Ascending aorta (tissue), 2 donors: ENCODE results near the gene NTM. TPM values are rescaled to one million over a fixed set of nuclear protein-coding genes. Genes with fewer than 3 reads are reported as not detected.

Source experiments
- DNase-seq, 2 donors: peaks; one replicate each; pipeline ENCODE4 v3.0.0-alpha.2; 2019; ENCODE audit warnings: low spot score in 2 of 2
- H3K27ac ChIP-seq, 2 donors: fragments of 200-600 bp; sonication (generic); one replicate each; pipeline ENCODE4 v1.5.1; 2016 to 2017; ENCODE audit warnings: mild to moderate bottlenecking in 1 of 2
- H3K27me3 ChIP-seq: fragments of 200-600 bp; sonication (generic); one replicate; pipeline ENCODE4 v1.5.1; 2017
- H3K36me3 ChIP-seq, 2 donors: fragments of 200-600 bp; sonication (generic); one replicate each; pipeline ENCODE4 v1.5.1; 2016
- H3K4me1 ChIP-seq, 2 donors: fragments of 200-600 bp; sonication (generic); one replicate each; pipeline ENCODE4 v1.5.1; 2016 to 2017; ENCODE audit warnings: mild to moderate bottlenecking in 1 of 2
- H3K4me3 ChIP-seq, 2 donors: fragments of 200-600 bp; sonication (generic); one replicate each; pipeline ENCODE4 v1.5.1; 2016 to 2017; ENCODE audit warnings: mild to moderate bottlenecking in 1 of 2
- H3K9me3 ChIP-seq, 2 donors: fragments of 200-600 bp; sonication (generic); one replicate each; pipeline ENCODE4 v1.5.1; 2016
- intact Hi-C: fragments of 100-400 bp; cut with DNase I; formaldehyde crosslinking; loops from one replicate; pipeline ENCODE4 v1.15.1; 2023
- total RNA-seq: library from RNA; depleted of rRNA; stranded (reverse); fragments of >200 nt; gene quantifications from one replicate; pipeline ENCODE4 v1.1.0, GENCODE V29; 2016
- TF ChIP-seq, protein P1 (sequence below), 3 experiments: fragments of 200-600 bp in 2 of 3; fragments of 450-650 bp in 1 of 3; sonication (generic) in 2 of 3; IDR thresholded peaks; one replicate each; pipeline ENCODE4 v1.5.1; 2016 to 2019; ENCODE audit warnings: antibody characterized with exemption in 3 of 3, mild to moderate bottlenecking in 1 of 3, moderate library complexity in 1 of 3

Gene NTM
- total RNA-seq, 1 donor from 2014 or later = not detected

DNA sequence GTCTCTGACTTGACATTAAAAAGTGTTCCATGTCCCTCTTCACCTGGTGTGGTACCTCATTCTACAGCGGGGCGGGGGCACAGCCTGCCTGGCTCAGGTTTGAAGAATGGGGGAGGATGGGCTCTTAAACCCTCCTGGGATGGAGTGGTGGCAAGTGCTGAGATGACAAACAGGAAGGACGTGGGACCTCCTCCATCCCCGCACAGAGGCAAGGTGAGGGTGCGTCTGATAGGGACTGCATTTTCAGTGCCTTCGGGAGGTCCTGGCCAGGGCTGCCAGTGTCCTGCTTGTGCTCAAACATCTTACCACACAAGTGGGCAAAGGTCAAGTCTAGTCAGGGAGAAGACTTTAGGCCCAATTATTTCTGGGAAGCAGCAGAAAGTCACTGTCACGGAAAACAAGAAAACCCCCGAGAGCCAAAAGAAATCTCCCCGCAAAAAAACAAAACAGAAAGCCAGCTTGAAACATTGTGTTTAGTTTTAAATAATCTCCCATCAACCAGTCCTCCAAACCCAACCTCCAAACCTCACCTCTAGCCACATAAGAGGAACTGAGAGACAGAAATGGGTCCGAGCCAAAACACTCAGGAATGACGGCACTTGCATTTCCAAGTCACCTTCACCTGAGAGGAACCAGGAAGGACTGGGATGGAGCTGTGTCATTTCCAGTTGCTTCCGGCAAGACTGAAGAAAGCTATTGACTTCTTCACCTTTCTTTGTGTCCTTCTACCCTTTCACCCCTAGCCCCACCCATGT is 966.5 kb downstream of the NTM start:
- no peak for DNase-seq
- H3K27ac ChIP-seq = no peak overlapping the region
- TF ChIP-seq, protein P1, sequence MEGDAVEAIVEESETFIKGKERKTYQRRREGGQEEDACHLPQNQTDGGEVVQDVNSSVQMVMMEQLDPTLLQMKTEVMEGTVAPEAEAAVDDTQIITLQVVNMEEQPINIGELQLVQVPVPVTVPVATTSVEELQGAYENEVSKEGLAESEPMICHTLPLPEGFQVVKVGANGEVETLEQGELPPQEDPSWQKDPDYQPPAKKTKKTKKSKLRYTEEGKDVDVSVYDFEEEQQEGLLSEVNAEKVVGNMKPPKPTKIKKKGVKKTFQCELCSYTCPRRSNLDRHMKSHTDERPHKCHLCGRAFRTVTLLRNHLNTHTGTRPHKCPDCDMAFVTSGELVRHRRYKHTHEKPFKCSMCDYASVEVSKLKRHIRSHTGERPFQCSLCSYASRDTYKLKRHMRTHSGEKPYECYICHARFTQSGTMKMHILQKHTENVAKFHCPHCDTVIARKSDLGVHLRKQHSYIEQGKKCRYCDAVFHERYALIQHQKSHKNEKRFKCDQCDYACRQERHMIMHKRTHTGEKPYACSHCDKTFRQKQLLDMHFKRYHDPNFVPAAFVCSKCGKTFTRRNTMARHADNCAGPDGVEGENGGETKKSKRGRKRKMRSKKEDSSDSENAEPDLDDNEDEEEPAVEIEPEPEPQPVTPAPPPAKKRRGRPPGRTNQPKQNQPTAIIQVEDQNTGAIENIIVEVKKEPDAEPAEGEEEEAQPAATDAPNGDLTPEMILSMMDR (IDR thresholded peaks at IDR 0.05) = no peak
- H3K9me3 ChIP-seq = no peaks in the 10 kb centered on the region
- no peaks in the 10 kb centered on the region for H3K36me3 ChIP-seq
- no peaks in the 10 kb centered on the region for H3K4me1 ChIP-seq
- H3K27me3 ChIP-seq = no peaks in the 10 kb centered on the region
- no peak overlapping the region for H3K4me3 ChIP-seq
- intact Hi-C loops = no loop called here

DNA sequence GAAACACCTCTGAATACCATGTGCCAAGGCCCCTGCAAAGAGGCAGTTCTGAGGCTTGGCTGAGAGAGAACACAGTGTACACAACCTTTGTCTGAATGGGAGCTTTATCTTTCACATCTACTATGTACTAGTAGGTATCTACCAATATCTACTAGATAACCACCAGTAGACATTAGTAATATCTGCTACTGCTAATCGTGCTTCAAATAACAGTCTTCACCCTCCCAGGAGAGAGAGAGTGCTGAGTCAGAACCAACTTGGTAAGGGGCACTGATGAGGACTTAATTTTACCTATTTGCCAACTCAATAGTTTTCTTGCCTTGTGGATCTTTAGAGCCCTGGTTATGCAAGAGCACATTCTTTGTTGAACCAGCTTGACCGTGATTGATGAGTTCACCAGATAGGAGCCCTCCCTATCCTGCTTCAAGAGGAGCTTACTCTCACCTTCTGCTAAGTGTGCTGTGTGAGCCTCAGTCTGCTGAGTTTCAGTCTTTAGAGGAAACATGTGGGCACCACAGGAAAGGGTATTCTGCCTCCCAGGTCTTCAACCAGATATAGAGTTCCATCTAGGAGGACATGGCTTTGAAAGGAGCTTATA is 967.5 kb downstream of the NTM start:
- H3K4me1 ChIP-seq = no peaks in the 10 kb centered on the region
- no peak for DNase-seq
- intact Hi-C loops = no loop called here
- H3K27me3 ChIP-seq = no peaks in the 10 kb centered on the region
- TF ChIP-seq, protein P1 (IDR thresholded peaks at IDR 0.05) = no peak
- no peak overlapping the region for H3K27ac ChIP-seq
- no peak overlapping the region for H3K4me3 ChIP-seq
- no peaks in the 10 kb centered on the region for H3K9me3 ChIP-seq
- H3K36me3 ChIP-seq = no peaks in the 10 kb centered on the region

DNA sequence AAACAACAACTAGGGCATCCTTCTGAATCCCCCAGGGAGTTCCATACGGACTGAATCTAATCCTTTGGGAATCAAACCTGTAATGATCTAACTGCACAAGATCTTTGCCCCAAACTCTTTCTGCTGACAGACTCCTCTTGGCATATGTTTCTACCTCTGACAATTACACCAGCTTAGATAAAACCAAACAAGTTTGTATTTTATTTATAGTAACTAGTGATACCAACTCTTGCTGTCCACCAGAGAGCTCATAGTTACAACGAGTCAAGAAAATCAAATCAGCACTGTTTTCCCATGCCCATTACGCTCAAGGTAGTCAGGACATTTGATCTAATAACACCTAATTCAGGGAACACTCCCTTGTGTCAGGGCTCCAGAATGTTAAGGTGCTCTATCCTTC is 972.0 kb downstream of the NTM start:
- no peaks in the 10 kb centered on the region for H3K36me3 ChIP-seq
- DNase-seq = no peak
- H3K27me3 ChIP-seq = no peaks in the 10 kb centered on the region
- H3K4me3 ChIP-seq = no peak overlapping the region
- intact Hi-C loops = no loop called here
- TF ChIP-seq, protein P1 (IDR thresholded peaks at IDR 0.05) = no peak
- H3K27ac ChIP-seq = no peak overlapping the region
- no peaks in the 10 kb centered on the region for H3K9me3 ChIP-seq
- H3K4me1 ChIP-seq = no peaks in the 10 kb centered on the region

DNA sequence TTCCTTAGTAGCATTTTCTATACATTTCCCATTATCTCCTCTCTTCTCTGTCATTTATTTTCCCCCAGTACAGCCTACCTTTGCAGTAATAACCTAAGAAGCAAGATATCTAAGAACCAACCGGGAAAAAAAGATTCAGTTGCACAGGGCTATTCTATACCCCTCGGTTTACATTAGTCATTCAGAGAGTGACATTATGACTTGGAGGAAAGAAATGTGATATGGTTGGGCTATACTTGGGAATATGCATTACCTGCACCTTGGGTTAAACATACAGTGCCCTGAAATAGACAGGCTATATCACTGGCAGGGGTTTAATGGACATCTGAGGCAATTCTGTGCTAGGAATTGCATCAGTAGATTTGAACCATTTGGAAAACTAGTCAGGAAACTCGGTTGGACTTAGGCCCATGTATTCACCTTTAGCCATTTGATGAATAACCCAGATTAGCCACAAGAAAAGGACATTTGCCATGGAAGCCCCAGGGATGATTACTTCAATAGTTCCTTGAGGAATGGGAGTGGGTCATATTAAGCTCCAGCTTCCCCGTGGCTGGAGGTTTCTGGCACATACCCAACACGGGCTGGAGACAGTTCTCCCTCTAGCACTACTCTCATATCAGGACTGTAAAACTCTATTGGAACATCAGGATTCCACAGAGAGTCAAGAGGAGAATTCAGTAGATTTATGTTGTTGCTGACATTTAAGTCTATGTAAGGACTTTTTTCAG is 973.2 kb downstream of the NTM start:
- intact Hi-C loops = no loop called here

DNA sequence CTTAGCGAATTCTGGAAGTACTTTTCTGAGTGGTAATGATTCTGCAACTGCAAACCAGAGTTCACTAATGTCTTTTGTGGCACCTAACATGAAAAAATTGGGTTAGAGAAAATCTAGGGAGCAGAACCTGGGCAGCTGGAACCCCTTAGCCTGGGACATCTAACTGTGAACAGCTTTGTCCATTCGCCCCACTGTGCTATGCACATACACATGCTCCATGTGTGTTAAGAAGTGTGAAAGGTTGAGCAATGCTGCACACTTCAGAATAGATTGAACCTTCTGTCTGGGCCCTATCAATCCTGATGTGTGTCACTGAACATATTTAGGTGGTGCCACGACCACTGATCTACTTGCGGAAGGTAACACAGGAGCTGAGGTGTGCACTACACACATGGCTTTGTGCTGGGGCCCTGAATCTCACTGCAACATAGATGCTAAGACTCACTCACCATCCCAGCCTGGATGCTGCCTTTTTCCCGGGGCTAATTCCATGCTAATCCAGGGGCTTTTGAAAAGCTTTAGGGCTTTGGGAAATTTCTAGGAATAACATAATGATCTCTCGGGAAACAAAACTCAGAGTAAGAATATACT is 976.2 kb downstream of the NTM start:
- Histone ChIP-seq H3K9me3 (no peaks in the 10 kb centered on the region), H3K36me3 (no peaks in the 10 kb centered on the region)
- TF ChIP-seq, protein P1 (IDR thresholded peaks at IDR 0.05) = no peak

More for the DNA sequence above, 973.2 kb downstream of the NTM start:
- H3K4me1 ChIP-seq = no peaks in the 10 kb centered on the region
- H3K36me3 ChIP-seq = no peaks in the 10 kb centered on the region
- no peaks in the 10 kb centered on the region for H3K9me3 ChIP-seq
- no peaks in the 10 kb centered on the region for H3K27me3 ChIP-seq
- TF ChIP-seq, protein P1 (IDR thresholded peaks at IDR 0.05) = no peak
- no peak for DNase-seq
- H3K27ac ChIP-seq = no peak overlapping the region
- no peak overlapping the region for H3K4me3 ChIP-seq

More for the DNA sequence above, 976.2 kb downstream of the NTM start:
- Histone ChIP-seq H3K4me3 (no peak overlapping the region), H3K27ac (no peak overlapping the region), H3K27me3 (no peaks in the 10 kb centered on the region), H3K4me1 (no peaks in the 10 kb centered on the region)
- DNase-seq = no peak
- intact Hi-C loops = no loop called here
